Measurements from ENCODE around the gene HMGCS2. TPM values are rescaled to one million over a fixed set of nuclear protein-coding genes. Genes with fewer than 3 reads are reported as not detected.
"Not testable (repeated sequence)": the region's sequence is repeated elsewhere in the genome, so short reads cannot be mapped to it uniquely, and the experiment has no call there.

The HMGCS2 gene
- total RNA-seq, 1 experiment from 2014 or later = not detected

DNA sequence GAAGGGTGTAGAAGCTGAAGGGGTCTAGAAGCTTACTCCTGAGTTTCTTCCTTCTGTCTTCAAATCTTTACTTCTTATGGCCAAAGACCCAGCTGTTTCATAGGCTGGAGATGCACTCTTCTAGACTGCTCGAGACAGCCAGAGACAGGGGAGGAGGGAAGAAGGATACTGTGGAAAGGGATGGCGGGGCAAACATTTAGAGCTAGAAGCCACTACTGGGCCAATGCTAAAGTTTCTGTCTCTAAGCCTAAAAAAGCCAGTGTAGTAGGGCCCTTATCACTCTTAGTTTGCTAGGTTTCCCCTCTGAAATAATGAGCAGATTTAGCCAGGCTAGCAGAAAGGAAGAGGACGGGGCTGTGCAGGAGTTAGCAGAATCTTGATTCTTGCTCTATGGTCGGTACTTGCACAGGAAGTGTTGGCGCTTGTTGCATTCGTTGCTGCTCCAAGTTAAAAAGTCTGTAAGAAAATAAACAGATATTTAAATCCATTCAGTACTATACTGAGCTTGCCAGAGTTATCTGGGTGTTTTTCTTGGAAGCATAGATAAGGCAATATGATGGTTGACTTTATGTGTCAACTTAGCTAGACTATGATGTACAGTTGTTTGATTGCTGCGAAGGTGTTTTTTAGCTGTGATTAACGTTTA is 25.6 kb upstream of the HMGCS2 start:
- in situ Hi-C loops (cut with HindIII; ENCODE audit: low pct_unique_long_range_greater_than_20kb, low sequenced_read_pairs) = no loop called here
- DNase-seq (ENCODE audit: low read depth) = no peak

DNA sequence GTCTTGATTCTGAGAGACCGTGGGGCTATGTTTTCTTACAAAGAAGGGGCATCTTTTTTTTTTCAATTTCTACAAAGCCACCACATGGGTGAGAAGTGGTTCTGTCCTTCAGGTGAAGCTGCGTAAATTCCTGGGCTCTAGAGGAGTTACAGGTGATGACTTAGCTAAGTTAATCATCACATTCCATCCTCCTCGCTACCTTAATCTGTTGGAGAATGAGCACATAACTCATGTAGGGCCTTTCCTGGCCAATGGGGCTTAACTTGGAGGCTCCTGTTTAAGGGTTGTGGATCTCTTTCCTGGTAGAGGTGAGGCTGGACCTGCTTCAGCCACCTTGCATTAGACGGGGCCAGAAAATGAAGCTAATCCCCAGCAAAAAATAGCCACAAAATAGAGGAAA is 22.7 kb upstream of the HMGCS2 start:
- in situ Hi-C loops (cut with HindIII; ENCODE audit: low pct_unique_long_range_greater_than_20kb, low sequenced_read_pairs) = no loop called here
- no peak for DNase-seq (ENCODE audit: low read depth)

DNA sequence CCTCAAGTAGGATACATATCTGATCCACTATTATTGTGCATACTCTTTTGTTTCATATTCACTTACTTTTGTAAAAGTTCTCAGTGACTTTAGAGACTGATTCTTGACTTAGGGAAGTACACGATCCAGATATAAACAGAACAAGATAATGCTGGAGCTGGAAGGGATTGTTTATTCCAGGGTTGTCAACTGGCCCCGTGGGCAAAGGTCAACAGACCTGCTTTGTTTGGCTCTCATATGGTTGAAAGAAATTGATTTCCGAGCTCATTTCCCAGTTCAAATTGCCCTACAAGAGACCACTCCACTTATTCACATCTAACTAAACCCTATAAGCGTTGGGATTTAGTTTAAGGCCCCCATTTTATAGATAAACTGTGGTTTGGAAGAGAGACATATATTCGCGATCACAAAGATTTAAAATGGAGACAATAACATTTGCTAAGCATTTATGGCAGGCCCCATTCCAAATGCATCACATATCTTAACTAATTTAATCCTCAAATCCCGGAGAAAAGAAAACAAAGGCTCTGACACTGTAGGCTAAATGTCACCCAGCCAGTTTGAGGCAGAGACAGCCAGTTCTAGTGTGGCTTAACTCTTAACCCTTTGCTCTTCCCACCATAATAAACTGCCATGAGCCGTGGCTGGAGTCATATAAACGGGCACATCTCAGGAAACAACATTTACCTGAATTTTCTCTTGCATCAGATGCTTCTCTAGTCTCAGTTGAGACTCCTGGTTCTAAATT is 21.9 kb upstream of the HMGCS2 start:
- no peak for DNase-seq (ENCODE audit: low read depth)

DNA sequence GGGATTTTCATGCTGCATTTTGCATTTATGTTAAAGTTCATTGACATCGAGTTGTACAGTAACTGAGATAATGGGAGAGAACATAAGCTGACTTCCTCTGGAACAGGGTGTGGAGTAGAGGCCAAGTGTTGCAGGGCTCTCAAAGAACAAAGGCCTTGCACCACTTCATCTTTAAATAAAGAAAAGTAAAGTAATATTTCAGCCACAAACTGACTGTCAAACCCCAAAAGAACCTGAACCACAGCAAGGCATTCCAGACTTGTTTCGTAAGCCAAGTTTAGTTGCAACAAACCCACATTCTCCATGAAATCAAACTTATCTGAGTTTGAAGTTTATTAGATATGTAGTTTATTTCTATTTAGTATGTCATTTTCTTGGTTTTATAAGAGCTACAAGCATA is 19.1 kb upstream of the HMGCS2 start:
- in situ Hi-C loops (cut with HindIII; ENCODE audit: low pct_unique_long_range_greater_than_20kb, low sequenced_read_pairs) = no loop called here

More for the DNA sequence above, 21.9 kb upstream of the HMGCS2 start:
- in situ Hi-C loops (cut with HindIII; ENCODE audit: low pct_unique_long_range_greater_than_20kb, low sequenced_read_pairs) = no loop called here

DNA sequence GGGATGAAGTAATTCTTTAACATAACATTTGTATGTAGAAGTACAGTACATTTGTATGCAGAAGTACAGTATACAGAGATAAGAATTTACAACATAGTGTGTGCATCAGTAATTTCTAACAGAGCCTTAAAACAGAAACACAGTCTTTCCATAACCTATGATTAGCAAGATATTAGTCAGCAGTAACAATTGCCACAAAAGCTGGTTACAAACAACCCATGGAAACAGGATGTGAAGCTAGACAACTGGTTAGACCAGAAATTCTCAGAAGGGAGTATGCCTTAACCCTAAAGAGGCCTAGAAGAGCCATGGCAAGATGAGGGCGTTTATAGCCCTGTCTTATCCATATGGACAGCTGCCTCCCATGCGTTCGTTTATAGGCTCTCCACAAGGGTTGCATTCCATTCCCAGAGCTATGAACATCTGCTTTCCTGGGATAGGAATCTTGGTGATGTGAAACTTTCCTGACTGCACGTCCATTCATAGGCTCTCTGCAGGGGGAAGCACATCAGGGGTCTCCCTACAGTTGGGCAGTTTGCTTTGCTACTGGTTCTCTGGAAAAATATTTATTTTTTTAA is 17.9 kb upstream of the HMGCS2 start:
- DNase-seq (ENCODE audit: low read depth); in situ Hi-C loops (cut with HindIII; ENCODE audit: low pct_unique_long_range_greater_than_20kb, low sequenced_read_pairs): not testable (repeated sequence)

More for the DNA sequence above, 19.1 kb upstream of the HMGCS2 start:
- DNase-seq (ENCODE audit: low read depth) = no peak

DNA sequence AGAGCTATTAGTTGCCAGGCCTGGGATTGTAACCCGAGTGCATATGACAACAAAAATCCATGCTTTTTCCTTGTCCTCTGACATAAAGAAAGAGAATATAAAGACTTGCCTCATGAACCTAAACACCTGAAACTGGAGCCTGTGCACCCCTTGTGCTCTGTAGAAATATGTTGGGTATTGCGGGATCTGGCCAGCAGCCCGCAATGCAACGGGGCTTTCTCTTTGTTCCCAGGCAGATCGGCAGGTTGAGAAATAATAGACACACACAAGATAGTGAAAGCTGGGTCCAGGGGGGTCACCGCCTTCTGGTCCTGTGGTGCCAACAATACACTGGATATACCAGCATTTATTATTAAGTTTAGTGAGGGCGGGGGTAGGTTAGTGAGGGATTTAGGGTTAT is 17.3 kb upstream of the HMGCS2 start:
- in situ Hi-C loops (cut with HindIII; ENCODE audit: low pct_unique_long_range_greater_than_20kb, low sequenced_read_pairs); DNase-seq (ENCODE audit: low read depth): not testable (repeated sequence)

DNA sequence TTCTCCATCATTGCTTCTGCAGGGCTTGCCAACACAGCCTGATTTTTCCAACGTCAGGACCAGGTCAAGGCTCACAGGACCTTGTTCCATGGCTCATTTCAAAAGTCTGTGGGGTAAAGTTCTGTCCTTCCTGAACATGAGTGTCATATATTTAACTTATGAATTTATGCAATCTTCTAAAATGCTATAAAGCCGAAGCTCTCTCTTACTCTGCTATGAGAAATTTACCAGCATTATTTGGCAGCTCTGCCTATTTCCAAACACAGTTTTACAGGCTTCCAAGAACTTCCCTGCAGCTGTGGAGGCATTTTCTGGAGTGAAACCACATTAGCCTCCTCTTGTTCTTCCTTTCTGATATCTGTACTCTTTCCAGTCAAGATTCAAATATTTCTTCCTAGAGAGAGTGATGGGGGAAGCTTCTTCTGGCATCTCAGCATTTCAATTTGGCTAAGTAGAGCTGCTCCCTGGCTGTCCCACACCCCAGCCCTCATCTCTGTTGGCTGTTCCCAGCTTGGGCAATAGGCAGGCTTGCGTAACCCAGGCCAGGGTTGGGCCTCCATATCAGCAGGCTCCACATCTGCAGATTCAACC is 15.6 kb upstream of the HMGCS2 start:
- in situ Hi-C loops (cut with HindIII; ENCODE audit: low pct_unique_long_range_greater_than_20kb, low sequenced_read_pairs) = no loop called here
- no peak for DNase-seq (ENCODE audit: low read depth)

DNA sequence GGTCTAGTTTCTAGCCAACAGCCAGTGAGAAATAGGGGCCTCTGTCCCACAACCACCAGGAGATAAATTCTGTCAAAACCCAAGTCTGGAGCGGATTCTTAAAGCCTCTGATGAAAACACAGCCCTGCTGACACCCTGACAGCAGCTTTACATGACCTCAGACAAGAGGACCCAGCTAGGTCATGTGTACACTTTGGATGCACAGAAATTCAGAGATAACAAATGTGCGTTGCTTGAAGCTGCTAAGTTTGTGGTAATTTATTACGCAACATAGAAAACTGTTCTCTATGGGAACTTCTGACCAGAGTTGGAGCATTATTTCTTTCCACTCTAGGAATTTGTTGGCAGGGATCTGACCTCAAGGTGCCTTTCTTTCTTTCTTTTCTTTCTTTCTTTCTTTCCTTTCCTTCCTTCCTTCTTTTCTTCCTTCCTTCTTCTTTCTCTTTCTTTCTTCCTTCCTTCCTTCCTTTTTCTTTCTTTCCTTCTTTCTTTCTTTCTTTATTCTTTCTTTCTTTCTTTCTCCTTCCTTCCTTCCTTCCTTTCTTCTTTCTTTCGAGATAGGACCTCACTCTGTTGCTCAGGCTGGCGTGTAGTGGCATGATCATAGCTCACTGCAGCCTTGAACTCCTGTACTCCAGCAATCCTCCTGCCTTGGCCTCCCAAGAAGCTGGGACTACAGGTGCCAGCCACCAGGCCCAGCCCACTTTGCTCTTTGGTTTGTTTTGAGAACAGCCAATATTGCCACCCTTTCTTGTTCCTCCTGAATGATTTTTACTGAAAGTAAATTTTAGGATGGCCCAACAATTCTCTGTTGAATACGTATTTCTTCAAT is 14.9 kb upstream of the HMGCS2 start:
- in situ Hi-C loops (cut with HindIII; ENCODE audit: low pct_unique_long_range_greater_than_20kb, low sequenced_read_pairs) = no loop called here
- no peak for DNase-seq (ENCODE audit: low read depth)

DNA sequence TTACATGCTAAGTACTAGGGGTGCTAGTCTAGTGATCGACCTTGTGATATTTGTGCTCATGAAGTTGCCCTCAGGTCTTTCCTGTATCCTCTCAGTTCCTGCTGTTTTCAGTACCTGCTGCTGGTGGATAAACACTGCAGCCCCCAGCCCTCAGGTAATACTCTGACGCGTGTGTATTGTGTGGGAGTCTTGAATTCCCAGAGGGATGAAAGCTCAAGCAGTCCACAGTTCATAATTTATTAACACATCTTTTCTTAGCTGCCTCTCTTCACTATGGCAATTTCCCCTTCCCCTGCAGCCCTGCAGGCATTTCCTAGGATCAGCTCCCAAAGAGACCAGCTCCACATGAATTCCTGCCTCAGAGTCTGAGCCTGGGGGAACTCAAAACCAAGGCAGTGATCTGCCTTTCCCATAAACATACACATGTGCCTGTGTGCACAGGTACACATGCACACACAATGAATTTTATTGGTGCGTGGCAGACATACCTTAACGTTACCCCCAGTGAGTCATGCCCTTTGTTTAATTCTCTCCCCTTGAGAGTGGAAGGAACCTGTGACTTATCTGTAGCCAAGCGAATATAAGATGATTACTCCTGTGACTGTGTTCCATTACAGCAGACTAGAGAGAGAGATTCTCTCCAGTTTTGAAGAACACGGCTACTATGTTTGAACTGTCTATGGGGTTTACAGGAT is 14.1 kb upstream of the HMGCS2 start:
- in situ Hi-C loops (cut with HindIII; ENCODE audit: low pct_unique_long_range_greater_than_20kb, low sequenced_read_pairs) = no loop called here
- DNase-seq (ENCODE audit: low read depth) = no peak

DNA sequence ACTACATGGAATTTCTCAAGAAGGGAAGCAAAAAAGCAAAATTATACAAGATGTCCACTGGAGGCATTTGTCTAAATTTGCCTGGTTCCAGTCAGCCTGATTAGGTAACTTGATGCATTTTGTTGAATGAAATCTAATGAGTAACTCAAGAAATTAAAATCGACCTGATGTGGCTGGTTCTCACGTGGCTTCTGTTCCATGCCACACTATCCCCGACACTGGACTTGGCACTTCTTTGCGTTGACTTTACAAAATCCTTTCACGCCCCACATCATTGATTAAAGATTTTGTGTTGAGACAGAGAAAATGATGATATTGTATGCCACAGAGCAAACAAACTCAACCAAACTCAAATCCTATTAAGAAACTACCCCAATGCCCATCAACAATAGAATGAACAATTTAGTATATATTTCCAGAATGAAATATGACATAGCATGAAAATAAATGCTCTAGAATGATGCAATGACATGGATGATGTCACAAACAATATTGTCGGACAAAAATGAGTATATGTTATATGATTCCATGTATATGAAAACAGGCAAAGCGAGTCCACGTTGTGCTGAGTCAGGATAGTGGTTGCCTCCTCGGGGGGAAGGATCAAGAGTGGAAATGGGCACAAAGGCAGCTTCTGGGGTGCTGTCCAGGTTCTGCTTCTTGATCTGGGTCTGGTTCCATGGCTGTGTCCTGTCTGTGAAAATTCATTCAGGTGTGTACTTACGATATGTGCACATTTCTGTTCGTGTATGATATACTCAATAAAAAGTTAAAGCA is 12.9 kb upstream of the HMGCS2 start:
- in situ Hi-C loops (cut with HindIII; ENCODE audit: low pct_unique_long_range_greater_than_20kb, low sequenced_read_pairs) = no loop called here
- DNase-seq (ENCODE audit: low read depth) = no peak

DNA sequence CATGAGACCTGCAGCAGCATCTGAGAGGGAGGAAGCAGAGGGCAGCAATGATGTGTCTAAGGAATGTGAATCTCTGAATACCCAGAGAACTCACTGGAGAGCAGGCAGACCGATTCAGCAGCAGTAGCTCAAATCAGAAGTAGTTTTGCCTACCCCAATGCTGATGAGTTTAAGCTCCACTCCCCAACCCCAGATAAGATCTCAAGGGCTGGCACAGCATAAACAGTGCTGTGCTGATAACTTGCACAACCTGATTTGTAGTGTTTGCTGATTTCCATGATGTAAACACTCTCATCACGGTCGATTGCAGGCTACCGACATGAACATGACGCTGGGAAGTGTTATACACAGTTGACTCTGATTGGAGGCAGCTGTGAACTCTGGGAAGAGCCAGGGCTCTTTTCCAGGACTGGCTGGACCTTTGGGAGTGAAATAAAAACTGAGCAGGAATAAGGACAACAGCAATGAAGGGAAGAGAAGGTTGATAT is 11.2 kb upstream of the HMGCS2 start:
- no peak for DNase-seq (ENCODE audit: low read depth)
- in situ Hi-C loops (cut with HindIII; ENCODE audit: low pct_unique_long_range_greater_than_20kb, low sequenced_read_pairs) = no loop called here

DNA sequence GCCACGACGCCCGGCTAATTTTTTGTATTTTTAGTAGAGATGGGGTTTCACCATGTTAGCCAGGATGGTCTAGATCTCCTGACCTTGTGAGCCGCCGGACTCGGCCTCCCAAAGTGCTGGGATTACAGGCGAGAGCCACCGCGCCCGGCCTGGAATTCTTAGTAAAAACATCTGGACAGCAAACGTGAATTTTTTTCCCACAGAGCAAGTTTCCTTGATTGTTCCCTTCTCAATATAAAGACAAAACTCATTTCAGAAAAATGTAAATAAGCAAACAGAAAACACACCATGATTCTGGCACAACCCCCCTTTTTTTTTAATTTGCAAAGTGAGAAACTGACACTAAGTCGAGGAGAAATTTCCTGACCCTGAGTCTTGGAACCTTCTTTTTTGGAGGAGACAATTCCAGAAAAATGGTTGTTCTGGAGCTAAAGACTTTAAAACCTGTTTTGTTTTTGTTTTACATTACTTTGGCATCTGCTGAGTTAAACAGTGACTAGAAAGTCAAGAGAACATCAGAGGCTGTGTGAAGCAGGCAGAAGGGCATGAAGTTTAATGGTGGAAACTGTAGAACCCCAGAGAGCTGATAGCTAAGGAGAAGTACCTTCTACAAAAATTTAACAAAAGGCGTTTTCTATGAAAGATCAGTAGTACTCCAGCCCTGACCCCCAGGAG is 10.3 kb upstream of the HMGCS2 start:
- no peak for DNase-seq (ENCODE audit: low read depth)
- in situ Hi-C loops (cut with HindIII; ENCODE audit: low pct_unique_long_range_greater_than_20kb, low sequenced_read_pairs) = no loop called here

DNA sequence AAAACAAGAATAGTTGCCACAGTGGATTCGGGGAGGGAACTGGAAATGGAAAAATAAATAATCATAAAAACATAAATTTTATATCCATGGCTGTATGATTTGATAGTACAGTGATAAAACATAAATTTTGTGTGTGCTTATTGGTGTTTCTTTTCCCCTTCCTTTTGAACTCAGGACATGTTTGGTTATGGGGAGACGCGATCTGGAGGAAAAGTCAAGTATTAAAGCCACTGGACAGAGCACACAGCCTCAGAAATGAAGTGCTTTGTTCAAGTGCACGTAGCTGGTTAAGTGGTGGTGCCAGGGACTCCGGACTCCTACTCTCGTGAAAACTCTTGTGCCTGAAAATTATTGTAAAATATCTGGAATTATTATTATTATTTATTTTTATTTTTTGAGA is 9.7 kb upstream of the HMGCS2 start:
- in situ Hi-C loops (cut with HindIII; ENCODE audit: low pct_unique_long_range_greater_than_20kb, low sequenced_read_pairs) = no loop called here

DNA sequence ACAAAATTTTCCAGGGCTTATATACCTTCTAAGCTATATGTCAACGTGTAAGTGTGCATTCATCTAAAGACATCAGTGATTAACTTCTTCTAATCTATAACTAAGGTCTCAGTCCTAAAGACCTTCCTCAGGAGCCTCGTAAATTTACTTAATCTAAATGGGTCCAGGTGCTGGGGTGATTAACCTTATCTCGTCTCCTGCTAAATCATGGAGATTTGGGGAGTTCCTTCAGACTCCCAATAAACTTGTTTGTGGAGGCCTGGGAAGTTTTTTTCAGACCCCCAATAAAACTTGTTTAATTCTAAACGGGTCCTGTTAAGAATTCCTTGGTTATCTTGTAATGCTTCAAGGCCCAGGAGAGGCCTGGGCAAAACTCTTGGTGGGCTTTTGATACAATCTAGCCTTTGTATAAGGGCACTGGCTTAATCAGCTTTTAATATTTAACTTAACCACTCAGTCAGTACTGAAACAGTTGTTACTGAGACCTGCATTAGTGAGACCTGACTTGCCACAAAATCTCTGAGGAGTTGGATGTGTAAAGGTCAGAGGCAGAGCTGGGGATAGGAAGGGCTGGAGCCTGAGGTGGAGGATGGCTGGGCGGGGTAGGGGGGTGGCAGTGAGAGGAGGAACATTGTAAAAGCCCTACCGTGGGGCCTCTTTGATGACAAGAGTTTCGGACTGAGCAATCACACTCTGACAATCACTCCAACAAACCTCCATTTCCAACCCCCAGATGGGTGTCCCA is 6.2 kb upstream of the HMGCS2 start:
- in situ Hi-C loops (cut with HindIII; ENCODE audit: low pct_unique_long_range_greater_than_20kb, low sequenced_read_pairs) = no loop called here

More for the DNA sequence above, 9.7 kb upstream of the HMGCS2 start:
- no peak for DNase-seq (ENCODE audit: low read depth)

DNA sequence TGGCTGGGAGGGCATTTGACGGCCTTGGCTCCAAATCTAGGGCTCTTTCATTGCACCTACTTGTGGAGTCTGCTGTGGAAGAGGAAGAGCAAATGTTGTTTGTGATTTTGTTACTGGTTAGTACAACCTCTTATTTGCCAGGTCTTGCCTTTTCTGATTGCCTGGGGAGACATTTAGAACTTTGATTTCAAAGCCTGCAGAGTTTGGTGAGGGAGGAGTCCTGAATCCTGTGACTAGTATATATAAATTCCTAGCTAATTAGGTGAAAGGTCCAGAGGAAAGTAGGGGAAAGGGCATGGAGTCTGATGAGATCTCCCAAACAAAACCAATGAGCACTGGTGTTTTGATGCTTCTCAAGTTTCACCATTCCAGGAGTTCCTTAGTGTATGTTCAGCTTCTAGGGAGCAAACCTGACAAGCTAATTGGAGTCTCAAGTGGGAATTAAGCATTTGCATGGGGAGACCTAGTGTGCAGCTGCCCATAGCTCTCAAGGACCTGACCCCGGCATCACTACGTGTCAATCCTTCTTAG is 5.1 kb upstream of the HMGCS2 start:
- no peak for DNase-seq (ENCODE audit: low read depth)

More for the DNA sequence above, 6.2 kb upstream of the HMGCS2 start:
- DNase-seq (ENCODE audit: low read depth) = peak; percentile 7

DNA sequence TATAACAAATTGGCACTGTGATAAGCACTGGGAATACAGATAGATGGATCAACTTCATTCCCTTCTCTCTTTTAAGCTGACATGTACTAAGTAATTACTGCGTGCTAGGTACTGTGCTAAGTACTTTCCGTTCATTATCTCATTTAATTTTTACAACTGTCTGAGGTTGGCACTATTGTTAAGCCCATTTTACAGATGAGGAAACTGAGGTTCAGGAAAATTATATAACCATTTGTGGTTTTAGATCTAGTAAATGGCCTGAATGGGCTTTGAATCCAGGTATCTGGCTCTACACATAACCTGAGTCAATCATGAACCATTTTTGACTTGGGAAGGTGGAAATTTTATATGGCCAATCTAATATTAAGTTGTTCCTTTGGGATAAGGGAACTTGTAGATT is 3.6 kb upstream of the HMGCS2 start:
- no peak for DNase-seq (ENCODE audit: low read depth)
- in situ Hi-C loops (cut with HindIII; ENCODE audit: low pct_unique_long_range_greater_than_20kb, low sequenced_read_pairs) = no loop called here

More for the DNA sequence above, 5.1 kb upstream of the HMGCS2 start:
- in situ Hi-C loops (cut with HindIII; ENCODE audit: low pct_unique_long_range_greater_than_20kb, low sequenced_read_pairs) = no loop called here

Data from Caki2 (cell line).